CD4-positive, alpha-beta T cell treated with Interleukin-17A for 4 hours (primary cell): ENCODE measurements around the gene LRRC72.
"Not testable (repeated sequence)": the region's sequence is repeated elsewhere in the genome, so short reads cannot be mapped to it uniquely, and the experiment has no call there.

ENCODE experiments used
- DNase-seq: peaks from one replicate; pipeline ENCODE4 v3.0.0-alpha.2; 2020; ENCODE audit warnings: mixed read lengths

LRRC72 gene

DNA sequence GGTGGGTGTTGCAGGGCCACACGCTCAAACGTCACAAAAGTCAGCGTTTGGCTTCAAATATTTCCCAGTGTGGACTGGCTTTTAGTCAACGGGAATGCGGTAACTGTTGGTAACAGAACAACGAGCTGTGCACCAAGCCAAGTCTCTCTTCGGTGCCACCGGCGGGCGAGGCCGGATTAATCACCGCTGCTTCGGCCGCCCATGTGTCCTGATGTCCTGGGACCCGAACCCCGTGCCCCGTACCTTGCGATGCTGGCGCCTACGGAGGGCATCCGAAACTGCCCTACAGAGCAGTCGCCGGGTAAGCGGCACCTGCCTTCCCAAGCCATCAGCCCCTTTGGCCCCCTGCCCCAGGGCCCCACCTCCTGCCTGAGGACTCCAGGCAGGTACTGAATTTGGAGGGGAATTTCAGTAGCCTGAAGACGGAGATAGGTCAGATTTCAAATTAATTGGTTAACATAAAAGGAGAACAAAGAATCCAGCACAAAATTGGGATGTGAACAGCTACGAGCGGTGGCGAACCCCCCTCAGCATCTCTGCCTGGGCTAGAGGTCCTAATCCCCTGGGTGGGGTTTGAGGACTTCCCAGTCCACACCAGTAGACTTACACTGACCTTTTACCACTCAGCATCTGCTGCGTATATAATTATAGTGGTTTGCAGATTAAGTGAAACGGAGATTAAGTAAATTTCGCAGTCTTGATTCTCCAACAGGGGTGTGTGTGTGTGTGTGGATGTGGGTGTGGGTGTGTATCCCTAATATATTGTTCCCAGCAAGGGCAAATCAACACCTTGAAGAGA is at the start of gene LRRC72:
Gene LRRC72 (plus strand): TSS at position 84 of the 799 bp plus-strand sequence. CDS start 128 bp downstream, at position 212.
- DNase-seq: no peak

DNA sequence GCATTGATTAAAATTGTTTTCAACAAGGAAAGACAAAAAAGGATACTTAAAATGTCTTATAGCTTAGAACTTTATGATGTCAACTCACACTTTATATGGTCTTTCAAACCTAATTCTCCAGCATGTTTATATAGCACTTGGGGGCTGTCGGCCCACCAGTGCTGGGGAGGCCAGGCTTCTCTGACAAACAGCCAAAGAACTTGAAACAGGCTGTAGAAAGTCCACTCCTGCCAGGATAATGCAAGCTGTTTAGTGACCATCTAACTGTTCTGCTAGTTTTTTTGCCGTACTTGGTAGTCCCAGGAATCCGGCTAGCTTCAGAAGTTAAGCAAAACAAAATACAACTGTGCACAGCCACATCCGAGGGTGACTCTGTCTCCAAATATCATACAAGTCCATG is 47.5 kb upstream of the LRRC72 start:
- no peak for DNase-seq

DNA sequence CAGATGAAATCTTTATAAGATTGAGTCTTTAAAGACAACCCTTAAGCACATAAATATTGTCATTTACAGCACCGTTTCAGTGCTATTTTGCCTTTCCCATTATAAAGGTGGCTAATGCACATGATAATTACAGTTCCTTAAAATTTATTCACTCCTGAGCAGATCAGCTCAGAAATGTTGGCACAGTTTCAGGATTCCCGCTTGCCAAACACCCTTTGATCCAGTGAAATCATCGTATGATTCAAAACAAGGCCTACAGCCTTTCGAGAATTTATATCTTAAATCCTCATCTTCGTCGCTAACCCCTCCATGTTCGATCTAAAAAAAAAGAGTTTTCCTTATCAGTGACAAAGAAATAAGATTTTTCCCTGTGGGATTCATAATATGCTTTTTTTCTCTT is 47.0 kb upstream of the LRRC72 start:
- DNase-seq: no peak

DNA sequence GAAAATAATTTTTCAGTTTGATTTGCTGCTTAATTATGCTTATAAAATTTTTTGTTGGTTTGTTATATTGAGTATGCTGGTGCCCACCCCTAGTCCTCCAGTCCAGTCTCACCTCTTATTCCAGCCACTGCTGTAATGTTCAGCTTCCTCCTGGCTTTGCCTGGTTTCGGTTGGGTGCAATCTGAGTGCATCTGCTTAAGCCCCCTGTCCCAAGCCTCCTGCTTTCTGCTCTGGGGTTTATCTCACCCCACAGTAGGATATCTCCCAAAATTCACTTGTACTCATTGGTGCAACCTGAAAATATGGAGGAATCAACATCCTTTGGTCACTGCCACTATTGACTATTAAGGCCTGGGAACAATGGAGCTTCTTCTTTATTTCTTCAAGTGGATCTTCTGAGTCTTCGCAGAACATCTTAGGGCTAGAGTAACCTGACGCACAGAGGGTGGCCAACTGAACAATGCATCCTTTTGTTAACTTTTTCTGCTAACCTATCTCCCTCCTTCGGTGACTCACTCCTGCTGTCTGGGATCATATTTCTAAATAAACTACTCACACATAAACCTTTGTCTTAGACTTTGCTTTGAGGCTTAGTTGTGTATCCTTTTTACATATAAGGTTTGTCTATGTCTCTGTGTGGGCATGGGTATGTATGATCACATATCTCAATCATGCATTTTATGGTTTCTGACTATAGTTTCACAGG is 42.0 kb upstream of the LRRC72 start:
- no peak for DNase-seq

DNA sequence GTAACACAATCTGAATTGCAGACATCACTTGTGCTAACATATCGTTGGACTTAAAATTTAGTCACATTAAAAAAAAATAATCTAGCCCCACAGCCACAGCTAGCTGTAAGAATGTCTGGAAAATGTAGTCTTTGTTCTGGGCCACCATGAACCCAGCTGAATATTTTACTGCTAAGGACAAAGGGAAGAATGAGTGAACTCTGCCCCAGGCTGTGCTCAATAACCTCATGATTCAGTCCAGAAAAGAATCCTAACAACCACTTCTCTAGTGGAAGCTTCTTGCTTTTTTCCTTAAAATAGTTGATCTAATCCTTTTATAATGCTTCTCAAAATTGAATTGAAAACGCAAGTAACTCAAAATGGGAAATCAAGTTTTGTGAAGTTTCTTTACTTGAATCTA is 35.5 kb upstream of the LRRC72 start:
- no peak for DNase-seq

DNA sequence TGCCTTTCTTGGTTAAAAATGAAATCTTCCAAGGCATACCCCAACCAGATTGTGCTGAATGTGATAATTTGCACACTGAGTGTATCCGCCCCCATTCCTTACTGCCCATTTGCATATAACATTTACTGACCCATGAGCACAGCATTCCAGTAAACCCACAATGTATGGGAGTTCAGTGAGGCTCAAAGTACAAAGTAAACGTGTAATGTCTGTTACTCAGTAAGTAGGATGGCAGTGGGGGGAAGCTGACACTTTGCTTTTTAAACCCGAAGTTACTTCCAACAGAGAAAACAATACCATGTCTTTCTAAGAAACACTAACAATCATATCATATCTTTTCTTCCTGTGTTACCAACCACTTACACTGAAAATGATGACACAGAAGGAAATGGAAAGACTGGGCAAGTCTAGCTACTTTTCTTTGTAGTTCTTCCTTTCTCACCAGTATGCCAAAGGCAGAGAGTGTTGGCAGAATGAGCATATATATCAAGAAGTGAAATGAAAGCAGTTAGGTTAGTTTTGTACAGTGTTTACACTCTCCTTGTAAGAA is 34.0 kb upstream of the LRRC72 start:
- DNase-seq: no peak

DNA sequence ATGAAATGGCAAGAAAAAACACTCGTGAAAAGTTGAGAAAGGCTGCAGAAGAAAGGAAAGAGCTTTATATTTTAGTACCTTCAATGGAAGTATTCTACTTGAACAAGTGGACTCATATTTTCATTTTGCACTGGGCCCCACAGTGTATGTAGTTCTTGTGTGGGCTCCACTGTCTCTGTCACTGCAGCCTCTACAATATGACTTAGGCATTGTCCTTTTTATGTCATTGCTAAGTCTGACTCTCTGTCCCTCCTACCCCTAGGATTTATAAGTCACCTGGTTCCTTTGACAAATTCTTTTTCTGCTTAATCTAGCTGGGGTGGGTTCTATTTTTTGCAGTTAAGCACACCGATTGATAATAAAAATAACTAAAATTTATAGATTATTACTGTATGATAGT is 33.4 kb upstream of the LRRC72 start:
- DNase-seq: no peak

DNA sequence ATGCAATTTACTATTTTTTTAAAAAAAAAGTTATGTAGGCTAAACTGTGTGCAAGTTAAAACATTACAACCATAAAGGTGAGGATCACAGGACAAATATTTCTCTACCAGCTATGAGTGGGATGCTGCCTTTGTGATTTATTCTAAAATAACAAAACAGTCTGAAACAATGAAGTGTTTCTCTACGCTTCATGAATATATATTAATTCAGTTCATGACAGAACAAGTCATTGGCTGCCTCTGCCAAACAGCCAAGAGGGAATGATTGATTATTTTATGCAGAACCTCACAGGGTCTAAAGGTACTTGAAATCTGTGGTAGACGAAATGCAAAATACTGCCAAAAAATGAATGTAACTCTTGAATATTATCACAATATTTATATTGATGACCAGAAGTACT is 32.1 kb upstream of the LRRC72 start:
- DNase-seq: no peak

DNA sequence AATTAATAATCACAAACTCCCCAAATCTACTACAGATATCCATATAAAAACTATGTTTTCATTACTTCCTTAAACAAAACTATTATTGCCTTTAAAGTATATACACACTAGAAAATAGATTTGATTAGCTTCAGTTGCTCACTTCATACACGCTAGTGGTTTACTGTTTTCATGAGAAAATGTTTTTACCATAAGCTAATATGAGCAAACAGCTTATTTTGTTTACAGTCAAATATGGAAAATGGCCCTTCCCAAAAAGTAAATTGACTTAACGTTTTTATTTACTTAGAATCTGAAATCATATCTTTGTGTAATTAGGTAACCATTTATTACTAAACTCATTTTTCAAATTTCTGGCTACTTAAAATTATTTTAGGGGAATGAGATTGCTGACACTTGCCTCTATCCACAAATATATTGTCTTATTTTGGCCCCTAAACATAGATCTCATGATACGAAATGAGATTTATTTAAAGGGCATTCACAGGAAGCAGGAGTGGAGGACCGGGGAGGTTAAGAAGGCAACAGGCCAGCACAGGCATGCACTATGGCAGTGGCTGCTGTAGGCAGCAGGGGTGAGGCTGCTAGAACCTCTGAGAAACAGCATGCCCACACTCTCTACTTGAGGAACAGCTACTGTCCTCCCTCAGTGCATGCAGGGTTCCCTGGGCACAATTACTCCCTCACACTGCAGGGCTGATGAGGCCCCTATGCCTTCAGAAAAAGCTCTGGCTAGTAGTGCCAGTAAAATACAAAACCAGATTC is 31.5 kb upstream of the LRRC72 start:
- no peak for DNase-seq

DNA sequence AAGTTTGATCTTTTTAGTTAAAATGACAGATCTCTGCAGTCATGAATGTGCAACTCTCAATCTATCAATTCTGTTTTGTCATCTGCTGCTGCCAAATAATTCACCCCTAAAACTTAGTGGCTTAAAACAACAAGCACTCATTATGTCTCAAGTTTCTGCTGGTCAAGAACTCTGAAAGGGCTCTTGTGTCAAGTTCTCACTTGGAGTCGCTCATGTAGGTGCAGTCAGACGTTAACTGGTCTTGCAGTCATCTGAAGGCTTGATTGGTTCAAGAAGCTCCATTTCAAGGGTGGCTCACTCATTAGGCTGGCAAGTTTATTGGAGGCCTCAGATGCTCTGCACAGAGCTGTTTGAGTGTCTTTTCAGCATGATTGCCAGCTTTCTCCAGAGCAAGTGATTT is 28.5 kb upstream of the LRRC72 start:
- no peak for DNase-seq

DNA sequence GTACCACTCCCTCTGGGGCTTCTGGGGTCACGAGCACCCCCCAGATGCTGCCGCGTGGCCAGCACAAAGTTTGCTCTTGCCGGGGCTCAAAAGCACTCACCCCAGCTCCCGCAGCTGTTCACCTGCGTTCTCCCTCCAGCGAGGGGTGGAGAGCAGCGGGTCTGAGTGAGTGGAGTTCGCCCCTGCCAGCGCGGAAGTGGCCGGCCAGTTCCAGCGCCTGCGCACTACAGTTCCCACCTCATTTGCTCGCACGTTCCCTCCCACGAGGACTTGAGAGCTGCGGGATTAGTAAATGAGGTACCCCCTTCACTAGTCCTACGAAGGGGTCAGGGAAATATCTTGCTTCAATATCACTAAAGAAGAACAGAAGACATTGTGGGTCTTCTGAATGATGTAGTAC is 24.3 kb upstream of the LRRC72 start:
- no peak for DNase-seq

DNA sequence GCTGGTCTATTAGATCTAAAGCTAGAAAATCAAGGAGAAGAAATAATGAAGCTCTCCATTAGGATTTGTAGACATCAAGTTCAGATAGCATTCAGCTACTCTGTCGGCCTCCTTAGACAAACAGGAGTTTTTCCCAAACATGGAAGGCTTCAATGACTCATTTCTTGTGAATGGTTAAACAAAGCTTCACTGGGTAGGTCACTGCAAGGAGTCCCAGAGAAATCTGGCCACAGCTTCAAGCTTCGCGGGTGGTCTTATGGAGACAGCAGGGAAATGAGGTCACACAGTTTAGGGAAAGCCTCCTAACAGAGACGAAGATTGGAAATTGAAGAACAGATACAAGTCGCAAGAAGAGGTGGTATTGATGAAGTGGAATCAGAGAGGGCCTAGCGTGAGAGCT is 22.6 kb upstream of the LRRC72 start:
- DNase-seq: no peak

DNA sequence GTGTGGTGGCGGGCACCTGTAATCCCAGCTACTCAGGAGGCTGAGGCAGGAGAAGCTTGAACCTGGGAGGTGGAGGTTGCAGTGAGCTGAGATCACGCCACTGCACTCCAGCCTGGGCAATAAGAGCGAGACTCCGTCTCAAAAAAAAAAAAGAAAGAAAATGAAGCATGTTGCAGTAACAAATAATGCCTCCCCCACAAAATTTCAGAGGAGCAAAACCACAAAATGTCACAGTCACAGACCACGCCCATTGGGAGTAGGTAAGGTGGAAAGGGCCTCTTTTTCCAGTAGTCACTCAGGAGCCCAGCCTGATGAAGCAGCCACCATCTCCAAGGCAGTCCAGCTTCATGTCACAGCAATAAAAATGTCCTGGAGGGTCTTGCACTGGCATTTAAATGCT is 20.2 kb upstream of the LRRC72 start:
- DNase-seq: not testable (repeated sequence)

DNA sequence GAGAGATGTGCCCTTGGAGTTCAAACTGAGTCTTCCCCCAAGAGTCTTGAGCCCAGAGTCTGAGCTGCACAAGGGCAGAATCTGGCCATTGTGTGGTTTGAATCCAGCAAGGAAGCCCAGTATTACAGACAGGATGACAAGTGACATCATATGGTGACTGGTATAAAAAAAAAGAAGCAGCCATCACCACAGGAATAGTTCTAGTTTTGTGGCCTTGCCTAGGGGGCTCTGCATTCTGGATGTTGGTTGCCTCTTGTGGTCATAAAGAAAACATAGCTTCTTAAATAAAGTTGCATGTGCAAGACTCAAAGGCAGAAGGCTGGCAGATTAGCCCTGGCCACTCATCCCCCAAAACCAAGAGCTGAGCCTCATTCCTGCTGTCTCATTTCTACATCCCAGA is 16.8 kb upstream of the LRRC72 start:
- DNase-seq: no peak

DNA sequence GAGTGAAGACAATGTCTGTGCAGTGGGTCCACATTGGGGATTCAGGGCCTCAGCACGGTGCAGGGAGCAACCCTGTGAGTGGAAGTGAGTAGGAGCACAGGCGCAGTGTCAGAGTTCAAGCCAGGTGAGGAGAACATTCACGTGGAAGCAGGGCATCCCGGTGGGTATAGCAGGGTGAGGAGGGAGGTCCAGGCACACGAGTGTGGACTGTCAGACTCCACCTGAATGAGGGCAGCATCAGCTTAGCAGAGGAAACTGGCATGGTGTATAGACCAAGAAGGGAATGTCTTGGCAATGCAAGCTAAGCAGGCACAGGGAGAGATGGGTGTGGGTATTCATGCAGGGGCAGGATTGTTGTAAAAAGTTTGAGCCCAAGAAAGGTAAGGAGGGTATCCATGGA is 15.3 kb upstream of the LRRC72 start:
- no peak for DNase-seq

DNA sequence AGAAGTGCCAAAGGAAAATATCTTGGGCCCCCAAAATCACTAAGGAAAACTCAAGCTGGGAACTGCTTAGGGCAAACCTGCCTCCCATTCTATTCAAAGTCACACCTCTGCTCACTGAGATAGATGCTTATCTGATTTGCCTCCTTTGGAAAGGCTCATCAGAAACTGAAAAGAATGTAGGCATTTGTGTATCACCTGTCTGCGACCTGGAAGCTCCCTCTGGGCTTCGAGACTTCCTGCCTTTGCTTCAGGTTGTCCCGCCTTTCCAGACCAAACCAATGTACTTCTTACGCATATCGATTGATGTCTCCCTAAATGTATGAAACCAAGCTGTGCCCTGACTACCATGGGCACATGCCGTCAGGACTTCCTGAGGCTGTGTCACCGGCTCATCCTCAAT is 14.5 kb upstream of the LRRC72 start:
- no peak for DNase-seq

DNA sequence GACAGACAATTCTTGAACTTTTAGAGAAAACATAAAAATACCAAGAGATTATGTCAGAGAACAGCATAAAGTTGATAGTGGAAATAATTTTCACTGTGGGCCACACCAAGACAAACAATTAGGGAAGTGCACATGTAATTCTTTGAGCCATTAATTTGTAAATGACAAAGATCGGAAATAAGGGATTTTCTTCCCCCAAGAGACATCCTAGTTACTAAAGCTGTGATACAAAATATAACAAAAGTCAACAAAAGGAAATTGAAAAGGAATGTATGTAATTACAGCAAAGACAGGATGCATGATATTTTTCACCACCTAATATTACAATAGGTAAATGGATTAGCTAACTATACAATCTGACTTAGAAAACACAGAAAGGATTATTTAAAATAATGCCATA is 12.4 kb upstream of the LRRC72 start:
- DNase-seq: no peak

DNA sequence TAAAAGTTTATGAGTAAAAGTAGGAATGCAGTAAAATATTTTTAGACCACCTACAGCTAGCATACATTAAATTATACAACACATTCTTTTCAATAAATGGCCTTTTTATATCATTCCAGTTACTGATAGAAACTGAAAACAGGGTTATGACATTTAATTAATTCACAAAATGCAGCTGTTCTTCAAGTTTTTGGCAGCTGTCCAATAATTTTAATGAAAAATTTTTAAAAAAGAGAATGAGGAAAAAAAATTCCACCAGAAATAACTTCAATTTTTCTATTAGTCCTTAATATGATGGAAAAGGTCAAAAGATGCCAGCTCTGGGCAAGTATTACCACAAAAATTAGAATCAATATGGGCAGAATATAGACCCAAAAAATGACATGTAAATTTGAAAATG is 11.9 kb upstream of the LRRC72 start:
- no peak for DNase-seq

DNA sequence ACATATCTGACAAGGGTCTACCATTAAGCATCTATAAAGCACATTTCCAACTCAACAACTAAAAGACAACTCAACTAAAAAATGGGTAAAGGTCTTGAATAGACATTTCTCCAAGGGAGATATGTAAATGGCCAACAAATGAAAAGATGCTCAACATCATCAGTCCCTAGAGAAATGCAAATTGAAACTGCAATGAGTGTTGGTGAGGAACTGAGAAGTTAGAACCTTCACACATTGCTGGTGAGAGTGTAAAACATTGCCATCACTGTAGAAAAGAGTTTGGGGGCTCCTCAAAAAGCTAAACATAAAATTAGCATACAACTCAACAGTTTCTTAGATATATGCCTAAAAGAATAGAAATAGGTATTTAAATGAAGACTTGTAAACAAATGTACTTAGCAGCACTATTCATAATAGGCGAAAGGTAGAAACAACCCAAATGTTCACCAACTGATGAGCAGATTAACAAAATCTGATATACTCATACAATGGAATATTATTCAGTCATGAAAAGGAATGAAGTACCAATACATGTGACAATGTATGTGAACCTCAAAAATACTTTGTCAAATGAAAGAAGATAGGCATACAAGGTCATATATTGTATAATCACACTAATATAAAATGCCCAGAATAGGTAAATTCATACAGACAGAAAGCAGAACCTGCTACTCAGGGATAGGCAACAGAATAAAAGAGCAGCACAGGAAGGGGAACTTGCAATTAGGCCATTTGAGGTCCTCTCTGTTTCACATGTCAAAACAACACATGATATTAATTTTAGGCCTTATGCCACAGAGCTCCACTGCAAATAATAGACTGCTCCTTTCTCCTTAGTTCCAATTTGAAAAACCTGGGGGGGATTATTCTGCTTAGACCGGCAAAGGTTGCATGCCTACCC is 10.6 kb upstream of the LRRC72 start:
- DNase-seq: no peak

DNA sequence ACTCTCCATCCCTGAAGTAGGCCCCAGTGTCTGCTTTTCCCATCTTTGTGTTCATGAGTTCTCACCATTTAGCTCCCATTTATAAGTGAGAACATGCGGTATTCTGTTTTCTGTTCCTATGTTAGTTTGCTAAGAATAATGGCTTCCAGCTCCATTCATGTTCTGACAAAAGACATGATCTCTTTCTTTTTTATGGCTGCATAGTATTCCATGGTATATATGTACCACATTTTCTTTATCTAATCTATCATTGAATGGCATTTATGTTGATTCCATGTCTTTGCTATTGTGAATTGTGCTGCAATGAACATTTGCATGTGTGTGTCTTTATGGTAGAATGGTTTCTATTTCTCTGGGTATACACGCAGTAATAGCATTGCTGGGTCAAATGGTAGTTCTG is 6.6 kb upstream of the LRRC72 start:
- DNase-seq: not testable (repeated sequence)

DNA sequence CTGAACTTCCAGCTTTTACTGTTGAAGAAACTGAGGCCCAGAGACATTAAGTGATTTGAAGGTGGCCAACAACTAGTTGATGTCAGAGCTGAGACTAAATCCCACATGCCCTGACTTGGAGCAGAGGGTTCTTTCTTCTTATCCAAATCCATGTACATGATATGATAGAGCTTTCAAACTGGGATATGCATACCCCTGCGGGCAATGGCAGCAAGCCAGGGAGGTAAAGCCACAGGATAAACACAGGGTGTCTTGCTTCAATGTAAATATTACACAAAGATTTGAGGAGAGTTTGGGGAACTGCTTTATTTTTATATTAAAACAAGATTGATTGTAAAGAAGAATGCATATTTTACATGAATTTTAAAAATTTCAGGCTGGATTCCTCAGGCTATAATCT is 2.3 kb upstream of the LRRC72 start:
- DNase-seq: no peak

DNA sequence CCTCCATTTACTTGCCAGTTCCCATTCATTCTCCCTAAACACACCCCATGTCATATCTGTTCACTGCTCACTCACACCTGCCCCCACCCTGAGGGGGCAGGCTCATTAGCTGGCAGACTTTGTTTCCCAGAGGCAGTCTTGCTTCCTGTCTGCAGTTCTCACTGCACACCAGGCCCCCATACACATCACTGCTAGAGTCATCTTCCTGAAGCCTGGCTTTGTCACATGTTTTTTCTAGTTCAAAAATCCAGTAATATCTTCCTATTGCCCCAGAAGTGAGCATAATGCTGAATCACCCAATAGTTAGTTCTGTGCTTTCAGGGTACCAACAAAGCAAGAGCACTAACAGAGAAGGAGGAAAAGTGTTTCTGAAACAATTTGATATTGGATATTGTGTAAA is 1.9 kb downstream of the LRRC72 start:
- DNase-seq: no peak
